IMR-90 (cell line): Measurements from ENCODE around the gene GATA6.

Source experiments
- BHLHE40 ChIP-seq: fragments of 150-350 bp; IDR thresholded peaks from 2 replicates; pipeline ENCODE4 v1.6.1; 2016; ENCODE audit warnings: mild to moderate bottlenecking, low read depth, low read length
- CEBPB ChIP-seq: IDR thresholded peaks from 2 replicates; pipeline ENCODE4 v1.6.1; 2012; ENCODE audit warnings: low read depth, low read length, improper control_type of control experiment
- FOS ChIP-seq: fragments of 150-350 bp; IDR thresholded peaks from 2 replicates; pipeline ENCODE4 v1.6.1; 2016; ENCODE audit warnings: low read depth, low read length
- POLR2A ChIP-seq: IDR thresholded peaks from 2 replicates; pipeline ENCODE4 v1.6.1; 2012; ENCODE audit warnings: mild to moderate bottlenecking, low read depth, low read length
- RCOR1 ChIP-seq: IDR thresholded peaks from 2 replicates; pipeline ENCODE4 v1.6.1; 2012; ENCODE audit warnings: mild to moderate bottlenecking, low read length, improper control_type of control experiment; ENCODE audit not compliant: insufficient replicate concordance
- TF ChIP-seq, protein P1 (sequence below): conservative IDR thresholded peaks from 2 replicates; pipeline ENCODE4 v1.5.1; 2012; ENCODE audit warnings: mild to moderate bottlenecking, low read depth, low read length, improper control_type of control experiment
- TF ChIP-seq, protein P2 (sequence below): fragments of 150-350 bp; IDR thresholded peaks from 2 replicates; pipeline ENCODE4 v1.6.1; 2017; ENCODE audit warnings: mild to moderate bottlenecking, antibody characterized with exemption, low read length, low read depth

DNA sequence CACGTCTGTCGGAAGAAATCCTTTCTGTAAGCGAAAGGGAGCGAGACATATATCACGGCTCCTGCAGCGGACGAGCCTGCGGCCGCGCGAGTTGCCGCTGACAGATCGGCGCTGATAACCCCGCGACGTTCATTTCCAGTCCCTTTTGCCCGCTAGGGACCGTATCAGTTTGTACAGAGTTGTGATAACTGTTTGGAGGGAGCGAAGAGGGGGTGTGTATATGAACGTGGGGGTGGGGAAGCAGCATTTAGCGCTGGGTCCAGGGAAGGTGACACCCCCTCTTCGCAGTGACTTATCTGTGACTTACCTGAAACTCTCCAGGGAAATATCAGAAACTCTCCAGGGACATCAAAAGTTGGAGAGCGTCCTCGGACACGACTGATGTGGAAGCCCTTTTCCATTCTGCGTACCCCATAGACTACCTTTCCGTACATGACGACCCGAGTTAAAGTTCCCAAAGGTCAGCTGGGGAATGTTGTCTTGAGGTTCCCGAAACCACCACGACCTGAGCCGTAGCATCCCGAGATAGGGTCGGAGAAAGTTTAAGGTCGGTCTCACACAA, 948 bp upstream of the GATA6 start:
- TF ChIP-seq, protein P1, sequence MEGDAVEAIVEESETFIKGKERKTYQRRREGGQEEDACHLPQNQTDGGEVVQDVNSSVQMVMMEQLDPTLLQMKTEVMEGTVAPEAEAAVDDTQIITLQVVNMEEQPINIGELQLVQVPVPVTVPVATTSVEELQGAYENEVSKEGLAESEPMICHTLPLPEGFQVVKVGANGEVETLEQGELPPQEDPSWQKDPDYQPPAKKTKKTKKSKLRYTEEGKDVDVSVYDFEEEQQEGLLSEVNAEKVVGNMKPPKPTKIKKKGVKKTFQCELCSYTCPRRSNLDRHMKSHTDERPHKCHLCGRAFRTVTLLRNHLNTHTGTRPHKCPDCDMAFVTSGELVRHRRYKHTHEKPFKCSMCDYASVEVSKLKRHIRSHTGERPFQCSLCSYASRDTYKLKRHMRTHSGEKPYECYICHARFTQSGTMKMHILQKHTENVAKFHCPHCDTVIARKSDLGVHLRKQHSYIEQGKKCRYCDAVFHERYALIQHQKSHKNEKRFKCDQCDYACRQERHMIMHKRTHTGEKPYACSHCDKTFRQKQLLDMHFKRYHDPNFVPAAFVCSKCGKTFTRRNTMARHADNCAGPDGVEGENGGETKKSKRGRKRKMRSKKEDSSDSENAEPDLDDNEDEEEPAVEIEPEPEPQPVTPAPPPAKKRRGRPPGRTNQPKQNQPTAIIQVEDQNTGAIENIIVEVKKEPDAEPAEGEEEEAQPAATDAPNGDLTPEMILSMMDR, result no peak
- TF ChIP-seq BHLHE40, result no peak
- no peak for TF ChIP-seq CEBPB
- TF ChIP-seq POLR2A, result no peak
- TF ChIP-seq, protein P2, sequence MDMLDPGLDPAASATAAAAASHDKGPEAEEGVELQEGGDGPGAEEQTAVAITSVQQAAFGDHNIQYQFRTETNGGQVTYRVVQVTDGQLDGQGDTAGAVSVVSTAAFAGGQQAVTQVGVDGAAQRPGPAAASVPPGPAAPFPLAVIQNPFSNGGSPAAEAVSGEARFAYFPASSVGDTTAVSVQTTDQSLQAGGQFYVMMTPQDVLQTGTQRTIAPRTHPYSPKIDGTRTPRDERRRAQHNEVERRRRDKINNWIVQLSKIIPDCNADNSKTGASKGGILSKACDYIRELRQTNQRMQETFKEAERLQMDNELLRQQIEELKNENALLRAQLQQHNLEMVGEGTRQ, result no peak
- TF ChIP-seq FOS, result no peak
- no peak for TF ChIP-seq RCOR1
